Gastroesophageal sphincter (tissue), 3 donors: ENCODE results near the gene NUP160.

ENCODE experiments used
- EP300 ChIP-seq: sonication (generic); formaldehyde crosslinking; IDR thresholded peaks from one replicate; pipeline ENCODE4 v1.6.1; 2017; ENCODE audit warnings: antibody characterized with exemption, mild to moderate bottlenecking
- POLR2A ChIP-seq, 2 donors: fragments of 450-650 bp; IDR thresholded peaks; one replicate each; pipeline ENCODE4 v1.6.1; 2017; ENCODE audit warnings: antibody characterized with exemption in 2 of 2, mild to moderate bottlenecking in 2 of 2, moderate library complexity in 1 of 2
- POLR2AphosphoS5 ChIP-seq: sonication (generic); formaldehyde crosslinking; IDR thresholded peaks from one replicate; pipeline ENCODE4 v1.6.1; 2017; ENCODE audit warnings: antibody characterized with exemption
- TF ChIP-seq, protein P1 (sequence below), 4 experiments: fragments of 200-600 bp in 2 of 4; fragments of 450-650 bp in 2 of 4; sonication (generic) in 1 of 4; IDR thresholded peaks; one replicate each; pipeline ENCODE4 v1.5.1; 2017 to 2019; ENCODE audit warnings: antibody characterized with exemption in 4 of 4, mild to moderate bottlenecking in 2 of 4, moderate library complexity in 2 of 4

DNA sequence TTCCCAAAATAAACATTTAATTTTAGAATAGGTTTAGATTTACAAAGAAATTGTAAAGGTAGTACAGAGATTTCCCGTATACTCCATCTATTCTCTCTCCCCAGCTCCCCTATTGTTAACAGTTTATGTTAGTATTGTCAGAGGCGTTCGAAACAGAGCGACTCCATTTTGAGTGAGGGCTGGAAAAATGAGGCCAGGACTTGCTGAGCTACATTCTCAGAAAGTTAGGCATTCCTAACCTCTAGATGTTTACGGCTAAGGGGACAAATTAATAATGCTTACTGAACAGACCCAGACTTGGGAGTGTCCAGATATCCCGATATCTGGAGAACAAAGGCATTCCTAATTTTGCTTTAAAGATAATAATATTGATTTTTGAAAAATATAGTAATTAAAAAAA lies 12.4 kb upstream of the NUP160 start:
- TF ChIP-seq, protein P1, sequence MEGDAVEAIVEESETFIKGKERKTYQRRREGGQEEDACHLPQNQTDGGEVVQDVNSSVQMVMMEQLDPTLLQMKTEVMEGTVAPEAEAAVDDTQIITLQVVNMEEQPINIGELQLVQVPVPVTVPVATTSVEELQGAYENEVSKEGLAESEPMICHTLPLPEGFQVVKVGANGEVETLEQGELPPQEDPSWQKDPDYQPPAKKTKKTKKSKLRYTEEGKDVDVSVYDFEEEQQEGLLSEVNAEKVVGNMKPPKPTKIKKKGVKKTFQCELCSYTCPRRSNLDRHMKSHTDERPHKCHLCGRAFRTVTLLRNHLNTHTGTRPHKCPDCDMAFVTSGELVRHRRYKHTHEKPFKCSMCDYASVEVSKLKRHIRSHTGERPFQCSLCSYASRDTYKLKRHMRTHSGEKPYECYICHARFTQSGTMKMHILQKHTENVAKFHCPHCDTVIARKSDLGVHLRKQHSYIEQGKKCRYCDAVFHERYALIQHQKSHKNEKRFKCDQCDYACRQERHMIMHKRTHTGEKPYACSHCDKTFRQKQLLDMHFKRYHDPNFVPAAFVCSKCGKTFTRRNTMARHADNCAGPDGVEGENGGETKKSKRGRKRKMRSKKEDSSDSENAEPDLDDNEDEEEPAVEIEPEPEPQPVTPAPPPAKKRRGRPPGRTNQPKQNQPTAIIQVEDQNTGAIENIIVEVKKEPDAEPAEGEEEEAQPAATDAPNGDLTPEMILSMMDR (IDR thresholded peaks at IDR 0.05) = no peak
- TF ChIP-seq EP300 (no peak), POLR2A (IDR thresholded peaks at IDR 0.05) (no peak), POLR2AphosphoS5 (no peak)
